HT-29 (cell line): ENCODE results near the gene RNF130. TPM values are rescaled to one million over a fixed set of nuclear protein-coding genes. Genes with fewer than 3 reads are reported as not detected.

Source experiments
- DNase-seq: peaks from one replicate; pipeline ENCODE4 v3.0.0-alpha.2; 2015; ENCODE audit warnings: low spot score
- total RNA-seq: library from RNA; depleted of rRNA; stranded (reverse); fragments of >200 nt; shearing (Covaris generic); gene quantifications from 2 replicates; pipeline ENCODE4 v1.2.3, GENCODE V29; 2014

Gene RNF130
- total RNA-seq, 1 experiment from 2014 or later, result 14.9 TPM

GRCh38 chr5:180056153-180056552, 15.4 kb downstream of the RNF130 start:
- no peak for DNase-seq

GRCh38 chr5:180054226-180054625, 17.3 kb downstream of the RNF130 start:
- DNase-seq, result no peak

- no peak for DNase-seq
These were observed 18.4 kb downstream of the RNF130 start for GRCh38 chr5:180053061-180053602.

GRCh38 chr5:180052211-180052818, 19.2 kb downstream of the RNF130 start:
- no peak for DNase-seq

GRCh38 chr5:180050121-180050940, 21.2 kb downstream of the RNF130 start:
- no peak for DNase-seq

- DNase-seq, result no peak
These were observed 22.4 kb downstream of the RNF130 start for GRCh38 chr5:180049185-180049548.

- no peak for DNase-seq
These were observed 23.9 kb downstream of the RNF130 start for GRCh38 chr5:180047667-180048066.

GRCh38 chr5:180046656-180047055, 24.9 kb downstream of the RNF130 start:
- no peak for DNase-seq

GRCh38 chr5:180045889-180046499, 25.6 kb downstream of the RNF130 start:
- no peak for DNase-seq

- no peak for DNase-seq
These were observed 28.2 kb downstream of the RNF130 start for GRCh38 chr5:180043377-180043776.

GRCh38 chr5:180041301-180042274, 30.0 kb downstream of the RNF130 start:
- no peak for DNase-seq

- no peak for DNase-seq
These were observed 31.0 kb downstream of the RNF130 start for GRCh38 chr5:180040287-180041214.

GRCh38 chr5:180035206-180035931, 36.2 kb downstream of the RNF130 start:
- no peak for DNase-seq

- DNase-seq, result no peak
These were observed 37.0 kb downstream of the RNF130 start for GRCh38 chr5:180034564-180034963.

GRCh38 chr5:180027459-180028089, 44.0 kb downstream of the RNF130 start:
- DNase-seq, result no peak

GRCh38 chr5:180026734-180027458, 44.7 kb downstream of the RNF130 start:
- DNase-seq, result no peak

GRCh38 chr5:180026320-180026719, 45.2 kb downstream of the RNF130 start:
- DNase-seq, result no peak

GRCh38 chr5:180021900-180022299, 49.7 kb downstream of the RNF130 start:
- no peak for DNase-seq
